IMR-90 (cell line): Measurements from ENCODE around the gene NR6A1. TPM values are rescaled to one million over a fixed set of nuclear protein-coding genes. Genes with fewer than 3 reads are reported as not detected.

Experiments
- ATAC-seq: fragments of 200-7000 bp; cut with Tn5 transposase; 2 replicates; pipeline ENCODE4 v1.9.1; 2020; ENCODE audit warnings: low read depth, mild to moderate bottlenecking, moderate library complexity
- BruUV-seq: library from RNA; stranded (reverse); fragments of 400-500 nt; replicated peaks from 2 replicates; lab custom pipeline; 2021; lab: Mats Ljungman, UMichigan
- CTCF ChIA-PET: fragments of 300-600 bp; formaldehyde crosslinking; extraction: SDS; loops from one replicate; lab custom pipeline; 2021; ENCODE audit warnings: antibody characterized with exemption; lab: Yijun Ruan, JAX
- POLR2A ChIA-PET: fragments of 300-600 bp; sonication (Branson Sonifier 250); formaldehyde crosslinking; loops from one replicate; lab custom pipeline; 2022; ENCODE audit warnings: antibody characterized with exemption; ENCODE audit not compliant: unreplicated experiment; lab: Charles Lee
- DNase-seq: peaks from one replicate; pipeline ENCODE4 v3.0.0; 2013
- H2AFZ ChIP-seq: replicated peaks from 2 replicates; pipeline ENCODE3; 2013; ENCODE audit warnings: low read length, mild to moderate bottlenecking; ENCODE audit not compliant: poor library complexity
- H2AK5ac ChIP-seq: 2 replicates; pipeline ENCODE4 v1.6.1; 2013; ENCODE audit warnings: low read depth, low read length, inconsistent platforms
- H2AK9ac ChIP-seq: replicated peaks from 2 replicates; pipeline ENCODE3; 2013; ENCODE audit warnings: mild to moderate bottlenecking, low read depth, low read length, moderate library complexity; ENCODE audit not compliant: poor library complexity
- H2BK120ac ChIP-seq: 2 replicates; pipeline ENCODE4 v1.6.1; 2013; ENCODE audit warnings: low read depth, low read length, inconsistent platforms
- H2BK15ac ChIP-seq: 3 replicates; pipeline ENCODE4 v1.6.1; 2013; ENCODE audit warnings: low read depth, low read length, inconsistent platforms
- H2BK20ac ChIP-seq: 2 replicates; pipeline ENCODE4 v1.6.1; 2013; ENCODE audit warnings: low read depth, mild to moderate bottlenecking, inconsistent platforms, low read length, moderate library complexity
- H2BK5ac ChIP-seq: 2 replicates; pipeline ENCODE4 v1.6.1; 2013; ENCODE audit warnings: mild to moderate bottlenecking, low read depth, low read length, inconsistent platforms; ENCODE audit not compliant: poor library complexity, severe bottlenecking
- H3K14ac ChIP-seq: replicated peaks from 2 replicates; pipeline ENCODE4 v1.6.1; 2013; ENCODE audit warnings: low read depth, low read length, inconsistent platforms
- H3K18ac ChIP-seq: 2 replicates; pipeline ENCODE4 v1.6.1; 2013; ENCODE audit warnings: low read depth, low read length, control low read depth
- H3K23ac ChIP-seq: 2 replicates; pipeline ENCODE4 v1.6.1; 2013; ENCODE audit warnings: low read depth, low read length, inconsistent platforms
- H3K27ac ChIP-seq: 2 replicates; pipeline ENCODE4 v1.5.1; 2013; ENCODE audit warnings: mild to moderate bottlenecking, control low read depth, low read length; ENCODE audit not compliant: insufficient read depth
- H3K27me3 ChIP-seq: 2 replicates; pipeline ENCODE4 v1.6.1; 2013; ENCODE audit warnings: low read length; ENCODE audit not compliant: control insufficient read depth, insufficient read depth
- H3K36me3 ChIP-seq: 2 replicates; pipeline ENCODE4 v1.6.1; 2013; ENCODE audit warnings: low read length, mixed read lengths; ENCODE audit not compliant: control insufficient read depth, insufficient read depth
- H3K4ac ChIP-seq: 2 replicates; pipeline ENCODE4 v1.6.1; 2013; ENCODE audit warnings: low read depth, low read length, inconsistent platforms
- H3K4me1 ChIP-seq: 2 replicates; pipeline ENCODE4 v1.6.1; 2013; ENCODE audit warnings: low read length, mixed read lengths; ENCODE audit not compliant: control insufficient read depth, insufficient read depth
- H3K4me2 ChIP-seq: 2 replicates; pipeline ENCODE4 v1.6.1; 2013; ENCODE audit warnings: low read depth, mild to moderate bottlenecking, control low read depth, low read length, moderate library complexity
- H3K4me3 ChIP-seq: 2 replicates; pipeline ENCODE4 v1.5.1; 2013; ENCODE audit warnings: low read depth, mild to moderate bottlenecking, control low read depth, low read length, moderate library complexity; ENCODE audit not compliant: insufficient read depth
- H3K56ac ChIP-seq: 2 replicates; pipeline ENCODE4 v1.6.1; 2013; ENCODE audit warnings: low read length, inconsistent platforms; ENCODE audit not compliant: insufficient read depth; ENCODE audit errors: extremely low read depth
- H3K79me1 ChIP-seq, 2 experiments: 2 replicates each; pipeline ENCODE4 v1.6.1; 2013; ENCODE audit warnings: low read length in 2 of 2, inconsistent platforms in 1 of 2, low read depth in 1 of 2
- H3K9ac ChIP-seq: 2 replicates; pipeline ENCODE4 v1.6.1; 2013; ENCODE audit warnings: low read depth, low read length, control low read depth
- H3K9me1 ChIP-seq: 2 replicates; pipeline ENCODE4 v1.6.1; 2013; ENCODE audit warnings: low read length, inconsistent platforms; ENCODE audit not compliant: insufficient read depth
- H3K9me3 ChIP-seq: 2 replicates; pipeline ENCODE4 v1.6.1; 2013; ENCODE audit warnings: low read length; ENCODE audit not compliant: control insufficient read depth, insufficient read depth
- H4K20me1 ChIP-seq: 2 replicates; pipeline ENCODE4 v1.6.1; 2013; ENCODE audit warnings: low read length, inconsistent platforms; ENCODE audit not compliant: insufficient read depth
- H4K5ac ChIP-seq: 2 replicates; pipeline ENCODE4 v1.6.1; 2013; ENCODE audit warnings: mild to moderate bottlenecking, low read depth, low read length, control low read depth
- H4K8ac ChIP-seq, 2 experiments: 2 replicates each; pipeline ENCODE4 v1.6.1; 2013; ENCODE audit warnings: low read depth in 2 of 2, low read length in 2 of 2, control low read depth in 1 of 2, inconsistent platforms in 1 of 2
- H4K91ac ChIP-seq: 2 replicates; pipeline ENCODE4 v1.6.1; 2013; ENCODE audit warnings: low read depth, low read length, inconsistent platforms; ENCODE audit not compliant: insufficient read depth
- FOS ChIP-seq: fragments of 150-350 bp; IDR thresholded peaks from 2 replicates; pipeline ENCODE4 v1.6.1; 2016; ENCODE audit warnings: low read depth, low read length
- RAD21 ChIP-seq: IDR thresholded peaks from 2 replicates; pipeline ENCODE4 v1.6.1; 2012; ENCODE audit warnings: low read length, improper control_type of control experiment
- WGBS, 2 experiments: methylation state at CpG; one replicate each; pipeline versions ENCODE4 v1.1.5 to v1.1.7; 2013; ENCODE audit warnings: missing lambda C conversion rate in 2 of 2; ENCODE audit not compliant: insufficient read length in 1 of 2; ENCODE audit errors: extremely low coverage in 2 of 2; 5-methylcytosine and 5-hydroxymethylcytosine counted together
- dilution Hi-C: fragments of 300-500 bp; cut with HindIII; formaldehyde crosslinking; loops from one replicate; pipeline ENCODE4 v1.14.3; 2018; ENCODE audit warnings: low sequenced_read_pairs; ENCODE audit not compliant: unreplicated experiment
- in situ Hi-C: fragments of 300-500 bp; cut with MboI; formaldehyde crosslinking; loops from 3 replicates; pipeline ENCODE4 v1.14.3; 2019; ENCODE audit warnings: low sequenced_read_pairs, inconsistent platforms, mixed read lengths
- intact Hi-C: fragments of 100-400 bp; cut with micrococcal nuclease; formaldehyde crosslinking; loops from 2 replicates; pipeline ENCODE4 v1.10.0; 2022
- polyA plus RNA-seq, 3 experiments: library from polyadenylated mRNA; depleted of rRNA; stranded (reverse); fragments of >200 nt; gene quantifications; 2 replicates each; pipeline ENCODE4 v1.2.3, GENCODE V29; 2012; ENCODE audit warnings: low replicate concordance in 1 of 3
- total RNA-seq: library from RNA; depleted of rRNA; stranded (reverse); fragments of >200 nt; gene quantifications from 2 replicates; pipeline ENCODE4 v1.2.3, GENCODE V29; 2012

NR6A1 gene
- total and polyA plus RNA-seq, 2 of the 4 experiments (the other 2 are of a cell fraction), result 0.14 to 0.36 TPM

GRCh38 chr9:124755061-124755460 lies 16.1 kb downstream of the NR6A1 start:
- no peak overlapping the region for H3K9ac ChIP-seq
- no peak overlapping the region for H2BK120ac ChIP-seq
- no peaks in the 10 kb centered on the region for H3K36me3 ChIP-seq
- TF ChIP-seq FOS (no peak), RAD21 (no peak)
- no peak overlapping the region for H3K4ac ChIP-seq
- H3K4me1 ChIP-seq, result peaks cover 7% of the 10 kb centered on the region
- H2AFZ ChIP-seq, result no peak overlapping the region
- H3K79me1 ChIP-seq, result no peaks in the 10 kb centered on the region
- DNase-seq (no peak), ATAC-seq (no peak)
- no peak overlapping the region for H3K4me2 ChIP-seq
- no peak overlapping the region for H4K91ac ChIP-seq
- H2AK5ac ChIP-seq, result no peak overlapping the region
- no peak overlapping the region for H2BK15ac ChIP-seq
- CTCF ChIA-PET, result interaction anchor here (0.7 to 4.4 kb wide), 3 partner anchors 43 to 138 kb away, joined by 3 to 17 read pairs (median 5); no protein-coding TSS in a partner anchor
- H2AK9ac ChIP-seq, result no peak overlapping the region
- no peak overlapping the region for H3K23ac ChIP-seq
- no peak overlapping the region for H3K18ac ChIP-seq
- no peak overlapping the region for H3K4me3 ChIP-seq
- no CpG with 5 or more reads among the region's 3 CpGs for WGBS, 2 experiments
- no TSS peak for BruUV-seq
- POLR2A ChIA-PET, result no interaction called here
- no peaks in the 10 kb centered on the region for H4K20me1 ChIP-seq
- no peaks in the 10 kb centered on the region for H3K9me1 ChIP-seq
- no peak overlapping the region for H3K27ac ChIP-seq
- no peaks in the 10 kb centered on the region for H3K9me3 ChIP-seq
- H2BK20ac ChIP-seq, result no peak overlapping the region
- H3K27me3 ChIP-seq, result peaks cover 31% of the 10 kb centered on the region
- no peak overlapping the region for H4K8ac ChIP-seq
- H3K56ac ChIP-seq, result no peak overlapping the region
- intact Hi-C loops (no loop called here), in situ Hi-C loops (loop anchor here (10.0 kb wide), 1 partner anchor 340 kb away; the partner anchor contains the start of gene PSMB7), dilution Hi-C loops (no loop called here)
- no peak overlapping the region for H3K14ac ChIP-seq
- H4K5ac ChIP-seq, result no peak overlapping the region
- no peak overlapping the region for H2BK5ac ChIP-seq
